Measurements from ENCODE around the gene LORICRIN.

Gene LORICRIN

GRCh38 chr1:153306303-153307220 lies 47.1 kb downstream of the LORICRIN start:
- no peak for DNase-seq (ENCODE audit: low read depth)

- DNase-seq (ENCODE audit: low read depth), result no peak
These were observed 47.7 kb downstream of the LORICRIN start for GRCh38 chr1:153307221-153307600.

DNA sequence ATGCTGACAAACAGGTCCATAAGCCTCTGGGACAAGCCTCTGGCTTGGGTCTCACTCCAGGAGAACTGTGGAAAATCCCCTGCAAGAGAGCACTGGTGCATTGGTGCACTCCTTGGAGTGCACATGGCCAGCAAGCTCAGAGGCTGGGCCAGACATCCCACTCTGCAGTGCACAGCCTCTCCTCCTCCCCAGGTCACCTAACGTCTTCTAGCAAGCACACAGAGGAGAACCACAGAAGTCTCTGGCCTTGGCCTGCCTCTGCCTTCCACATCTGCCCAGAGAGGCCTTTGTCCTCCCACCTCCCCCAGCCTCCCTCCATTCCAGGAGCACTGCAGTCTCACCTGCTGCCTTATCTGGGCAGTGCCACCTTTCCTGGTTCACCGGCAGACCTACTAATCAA lies 49.1 kb downstream of the LORICRIN start:
- no peak for DNase-seq (ENCODE audit: low read depth)

DNA sequence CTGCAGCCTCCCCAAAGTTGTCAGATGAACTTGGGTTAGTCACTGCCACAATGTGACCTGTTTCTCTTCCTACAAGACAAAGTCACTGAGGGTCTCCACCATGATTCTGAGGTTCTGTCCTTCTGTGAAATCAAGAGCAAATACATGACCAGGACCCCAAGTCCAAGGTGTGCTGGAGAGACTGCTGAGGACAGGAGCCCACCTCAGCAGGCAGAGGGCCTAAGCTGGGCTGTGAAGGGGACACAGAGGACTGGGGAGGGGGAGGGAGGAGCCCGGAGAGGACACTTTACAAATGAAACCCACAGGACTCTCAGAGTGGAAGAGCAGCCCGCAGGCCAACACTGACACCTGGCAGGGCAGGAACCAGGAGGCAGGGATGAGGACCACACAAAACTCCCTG lies 50.0 kb downstream of the LORICRIN start:
- DNase-seq (ENCODE audit: low read depth), result no peak

DNA sequence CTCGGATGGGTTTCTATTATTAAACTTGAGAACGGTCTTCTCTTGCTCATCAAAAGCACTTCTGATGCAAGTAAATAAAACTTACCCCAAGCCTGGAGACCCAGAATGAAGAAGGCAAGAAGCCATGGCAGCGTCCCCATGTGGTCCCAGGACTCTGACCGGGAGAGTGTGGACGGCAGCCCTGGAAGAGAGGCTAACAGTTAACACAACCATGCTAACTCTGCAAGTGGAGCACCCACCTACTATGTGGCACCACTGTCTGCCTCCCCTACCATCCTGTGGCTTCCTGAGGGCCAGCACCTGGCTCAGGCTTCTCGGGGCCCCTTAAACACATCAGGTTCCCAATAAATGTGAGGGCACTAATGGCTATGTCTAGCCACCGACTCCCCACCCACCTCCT lies 51.0 kb downstream of the LORICRIN start:
- no peak for DNase-seq (ENCODE audit: low read depth)

Data from CMK (cell line).